H9 (cell line): ENCODE data around the gene MYL10. TPM values are rescaled to one million over a fixed set of nuclear protein-coding genes. Genes with fewer than 3 reads are reported as not detected.

Experiments used
- DNase-seq: peaks from one replicate; pipeline ENCODE4 v3.0.0-alpha.2; 2017
- H2AFZ ChIP-seq: one replicate; pipeline ENCODE4 v1.6.1; 2013; ENCODE audit warnings: mild to moderate bottlenecking, low read length, control low read depth, moderate library complexity
- H2AK5ac ChIP-seq: 2 replicates; pipeline ENCODE4 v1.6.1; 2013; ENCODE audit warnings: low read length, control low read depth, mixed read lengths; ENCODE audit not compliant: insufficient read length
- H2BK120ac ChIP-seq: one replicate; pipeline ENCODE4 v1.6.1; 2013; ENCODE audit warnings: low read depth, mild to moderate bottlenecking, low read length, control low read depth, inconsistent platforms; ENCODE audit not compliant: poor library complexity, severe bottlenecking
- H2BK12ac ChIP-seq: 2 replicates; pipeline ENCODE4 v1.6.1; 2013; ENCODE audit warnings: low read length, control low read depth, mixed read lengths, low read depth; ENCODE audit not compliant: insufficient read length
- H2BK15ac ChIP-seq: 2 replicates; pipeline ENCODE4 v1.6.1; 2013; ENCODE audit warnings: low read depth, low read length, control low read depth
- H2BK20ac ChIP-seq: one replicate; pipeline ENCODE4 v1.6.1; 2013; ENCODE audit warnings: low read depth, mild to moderate bottlenecking, low read length, control low read depth, inconsistent platforms; ENCODE audit not compliant: poor library complexity, severe bottlenecking
- H2BK5ac ChIP-seq: 2 replicates; pipeline ENCODE4 v1.6.1; 2013; ENCODE audit warnings: low read length, control low read depth, mixed read lengths; ENCODE audit not compliant: insufficient read length
- H3K14ac ChIP-seq: 2 replicates; pipeline ENCODE4 v1.6.1; 2013; ENCODE audit warnings: low read length, control low read depth; ENCODE audit not compliant: insufficient read depth
- H3K18ac ChIP-seq: 2 replicates; pipeline ENCODE4 v1.6.1; 2013; ENCODE audit warnings: low read depth, mild to moderate bottlenecking, mixed read lengths, low read length, control low read depth; ENCODE audit not compliant: insufficient read length
- H3K23ac ChIP-seq: 2 replicates; pipeline ENCODE4 v1.6.1; 2013; ENCODE audit warnings: low read length, control low read depth, mixed read lengths, low read depth; ENCODE audit not compliant: insufficient read length
- H3K23me2 ChIP-seq: 2 replicates; pipeline ENCODE4 v1.6.1; 2013; ENCODE audit warnings: low read depth, mild to moderate bottlenecking, mixed read lengths, low read length, control low read depth; ENCODE audit not compliant: insufficient read length, poor library complexity, severe bottlenecking
- H3K27ac ChIP-seq: 2 replicates; pipeline ENCODE4 v1.5.1; 2013; ENCODE audit warnings: low read length, control low read depth, mixed read lengths, low read depth; ENCODE audit not compliant: insufficient read length
- H3K27me3 ChIP-seq: 2 replicates; pipeline ENCODE4 v1.6.1; 2013; ENCODE audit warnings: low read length, control low read depth, inconsistent platforms; ENCODE audit not compliant: insufficient read depth
- H3K4ac ChIP-seq: 2 replicates; pipeline ENCODE4 v1.6.1; 2013; ENCODE audit warnings: low read depth, mild to moderate bottlenecking, control low read depth, inconsistent platforms, low read length, moderate library complexity
- H3K4me1 ChIP-seq: 2 replicates; pipeline ENCODE4 v1.6.1; 2013; ENCODE audit warnings: low read length, control low read depth, inconsistent platforms; ENCODE audit not compliant: insufficient read depth
- H3K4me2 ChIP-seq: 2 replicates; pipeline ENCODE4 v1.6.1; 2013; ENCODE audit warnings: low read length, control low read depth, mixed read lengths; ENCODE audit not compliant: insufficient read length, insufficient read depth
- H3K56ac ChIP-seq: 2 replicates; pipeline ENCODE4 v1.6.1; 2013; ENCODE audit warnings: low read depth, mild to moderate bottlenecking, mixed read lengths, low read length, control low read depth; ENCODE audit not compliant: insufficient read length
- H3K79me1 ChIP-seq: 2 replicates; pipeline ENCODE4 v1.6.1; 2013; ENCODE audit warnings: low read depth, mild to moderate bottlenecking, moderate library complexity, low read length, control low read depth, inconsistent platforms; ENCODE audit not compliant: insufficient read depth, poor library complexity, severe bottlenecking
- H3K79me2 ChIP-seq: 2 replicates; pipeline ENCODE4 v1.6.1; 2013; ENCODE audit warnings: low read length, control low read depth, inconsistent platforms; ENCODE audit not compliant: insufficient read depth
- H3K9ac ChIP-seq: 2 replicates; pipeline ENCODE4 v1.6.1; 2013; ENCODE audit warnings: low read length, control low read depth, mixed read lengths; ENCODE audit not compliant: insufficient read length; ENCODE audit errors: extremely low read depth
- H3K9me3 ChIP-seq: one replicate; pipeline ENCODE4 v1.6.1; 2013; ENCODE audit warnings: low read depth, low read length, inconsistent platforms; ENCODE audit not compliant: control insufficient read depth
- H3T11ph ChIP-seq: one replicate; pipeline ENCODE4 v1.6.1; 2013; ENCODE audit warnings: mild to moderate bottlenecking, low read length, control low read depth, inconsistent platforms
- H4K20me1 ChIP-seq: one replicate; pipeline ENCODE4 v1.6.1; 2013; ENCODE audit not compliant: control insufficient read depth, insufficient read length, insufficient read depth
- H4K5ac ChIP-seq: 2 replicates; pipeline ENCODE4 v1.6.1; 2013; ENCODE audit warnings: low read depth, mild to moderate bottlenecking, mixed read lengths, low read length, control low read depth; ENCODE audit not compliant: insufficient read length
- H4K8ac ChIP-seq: replicated peaks from 2 replicates; pipeline ENCODE4 v1.6.1; 2013; ENCODE audit warnings: low read length, control low read depth, mixed read lengths, low read depth; ENCODE audit not compliant: insufficient read length
- H4K91ac ChIP-seq: 2 replicates; pipeline ENCODE4 v1.6.1; 2013; ENCODE audit warnings: low read depth, mild to moderate bottlenecking, moderate library complexity, mixed read lengths, low read length, control low read depth; ENCODE audit not compliant: insufficient read length
- H3K27ac Mint-ChIP-seq, 3 experiments: 2 replicates in 2 of 3; 3 replicates in 1 of 3; pipeline ENCODE4 v1.8.0; 2020 to 2021; ENCODE audit warnings: mixed read lengths in 3 of 3, mild to moderate bottlenecking in 1 of 3, moderate library complexity in 1 of 3
- H3K27me3 Mint-ChIP-seq: 2 replicates; pipeline ENCODE4 v1.8.0; 2021; ENCODE audit warnings: low read depth, mild to moderate bottlenecking, moderate library complexity, mixed read lengths
- H3K36me3 Mint-ChIP-seq, 3 experiments: 2 replicates in 2 of 3; 3 replicates in 1 of 3; pipeline ENCODE4 v1.8.0; 2020 to 2021; ENCODE audit warnings: low read depth in 3 of 3, mixed read lengths in 3 of 3; ENCODE audit not compliant: insufficient read depth in 1 of 3
- H3K4me1 Mint-ChIP-seq, 2 experiments: 2 replicates each; pipeline ENCODE4 v1.8.0; 2020; ENCODE audit warnings: mixed read lengths in 2 of 2
- H3K4me3 Mint-ChIP-seq, 2 experiments: 2 replicates in 1 of 2; 3 replicates in 1 of 2; pipeline ENCODE4 v1.8.0; 2020 to 2021; ENCODE audit warnings: mild to moderate bottlenecking in 2 of 2, mixed read lengths in 2 of 2, moderate library complexity in 1 of 2
- H3K9me3 Mint-ChIP-seq, 2 experiments: 2 replicates in 1 of 2; 3 replicates in 1 of 2; pipeline ENCODE4 v1.8.0; 2020; ENCODE audit warnings: mild to moderate bottlenecking in 2 of 2, mixed read lengths in 2 of 2, moderate library complexity in 1 of 2
- CTCF ChIP-seq: fragments of 200-600 bp; sonication (generic); conservative IDR thresholded peaks from 3 replicates; pipeline ENCODE4 v1.8.0; 2021; ENCODE audit warnings: antibody characterized with exemption, mild to moderate bottlenecking
- total RNA-seq: library from RNA; stranded (reverse); gene quantifications from 2 replicates; pipeline ENCODE4 v1.2.1, GENCODE V29; 2021

MYL10 gene
- total RNA-seq, 1 experiment from 2014 or later = 0.50 TPM

- no peak overlapping the region for H2BK15ac ChIP-seq
- Mint-ChIP-seq H3K36me3 (peaks cover 15 to 23% (median 19%) of the 10 kb centered on the region in 3 experiments), H3K9me3 (peaks cover 25 to 31% of the 10 kb centered on the region in 2 experiments), H3K27me3 (peaks cover 2% of the 10 kb centered on the region), H3K4me3 (no peak overlapping the region), H3K4me1 (peaks cover 19 to 27% of the 10 kb centered on the region in 2 experiments), H3K27ac (peak overlapping the region; percentile 81 to 92 (median 82); a peak in 6 of 7 replicates)
- no peaks in the 10 kb centered on the region for H3K79me1 ChIP-seq
- no peak overlapping the region for H3K9ac ChIP-seq
- no peaks in the 10 kb centered on the region for H3K4me1 ChIP-seq
- TF ChIP-seq CTCF = no peak
- H3K27ac ChIP-seq = no peak overlapping the region
- no peaks in the 10 kb centered on the region for H3K23me2 ChIP-seq
- H4K5ac ChIP-seq = no peak overlapping the region
- no peak overlapping the region for H3K18ac ChIP-seq
- no peaks in the 10 kb centered on the region for H3K79me2 ChIP-seq
- no peak overlapping the region for H4K8ac ChIP-seq
- no peaks in the 10 kb centered on the region for H3K27me3 ChIP-seq
- no peak overlapping the region for H3K56ac ChIP-seq
- H2BK12ac ChIP-seq = no peak overlapping the region
- no peak overlapping the region for H3K4me2 ChIP-seq
- H2BK120ac ChIP-seq = no peak overlapping the region
- H4K20me1 ChIP-seq = no peaks in the 10 kb centered on the region
- H2BK20ac ChIP-seq = no peak overlapping the region
- H3K23ac ChIP-seq = no peak overlapping the region
- H4K91ac ChIP-seq = no peak overlapping the region
- H3T11ph ChIP-seq = no peak overlapping the region
- H2AFZ ChIP-seq = no peak overlapping the region
- no peaks in the 10 kb centered on the region for H3K9me3 ChIP-seq
- no peak for DNase-seq
- H3K14ac ChIP-seq = no peak overlapping the region
- H2BK5ac ChIP-seq = no peak overlapping the region
- no peak overlapping the region for H2AK5ac ChIP-seq
- H3K4ac ChIP-seq = no peak overlapping the region
Measured at GRCh38 chr7:101575721-101576120, 53.4 kb downstream of the MYL10 start.
